A673 (cell line): ENCODE results near the gene WDR45B. TPM values are rescaled to one million over a fixed set of nuclear protein-coding genes. Genes with fewer than 3 reads are reported as not detected.

Source experiments
- BruUV-seq: library from RNA; stranded (reverse); fragments of 400-500 nt; replicated peaks from 2 replicates; lab custom pipeline; 2021; lab: Mats Ljungman, UMichigan
- CTCF ChIA-PET: fragments of 300-600 bp; sonication (Branson Sonifier 250); formaldehyde crosslinking; loops from one replicate; lab custom pipeline; 2022; ENCODE audit warnings: antibody characterized with exemption; lab: Charles Lee
- POLR2A ChIA-PET: fragments of 300-600 bp; sonication (Branson Sonifier 250); formaldehyde crosslinking; loops from one replicate; lab custom pipeline; 2022; ENCODE audit warnings: antibody characterized with exemption; ENCODE audit not compliant: low non-redundant PET; lab: Charles Lee
- DNase-seq: peaks from one replicate; pipeline ENCODE4 v3.0.0-alpha.2; 2015; ENCODE audit warnings: low spot score
- H3K27ac ChIP-seq: fragments of 200-600 bp; sonication (generic); 2 replicates; pipeline ENCODE4 v1.5.1; 2016; ENCODE audit warnings: mixed run types, low read depth, mild to moderate bottlenecking, mixed read lengths, antibody characterized with exemption, low read length; ENCODE audit not compliant: poor library complexity, severe bottlenecking
- H3K27me3 ChIP-seq: fragments of 200-600 bp; sonication (generic); replicated peaks from 2 replicates; pipeline ENCODE4 v1.6.1; 2017; ENCODE audit warnings: mixed run types, low read depth, mild to moderate bottlenecking, mixed read lengths, antibody characterized with exemption, low read length; ENCODE audit not compliant: insufficient read depth, poor library complexity
- H3K36me3 ChIP-seq: fragments of 200-600 bp; sonication (generic); 2 replicates; pipeline ENCODE4 v1.6.1; 2016; ENCODE audit warnings: mixed run types, mild to moderate bottlenecking, mixed read lengths, antibody characterized with exemption, low read length; ENCODE audit not compliant: insufficient read depth, poor library complexity, severe bottlenecking
- H3K4me1 ChIP-seq: fragments of 200-600 bp; sonication (generic); 2 replicates; pipeline ENCODE4 v1.6.1; 2017; ENCODE audit warnings: mixed run types, mild to moderate bottlenecking, mixed read lengths, antibody characterized with exemption, low read length; ENCODE audit not compliant: insufficient read depth, poor library complexity, severe bottlenecking
- H3K4me3 ChIP-seq: fragments of 200-600 bp; sonication (generic); 2 replicates; pipeline ENCODE4 v1.5.1; 2016; ENCODE audit warnings: low read depth, mixed run types, mild to moderate bottlenecking, mixed read lengths, low read length; ENCODE audit not compliant: poor library complexity, severe bottlenecking
- H3K9me3 ChIP-seq: fragments of 200-600 bp; sonication (generic); 2 replicates; pipeline ENCODE4 v1.6.1; 2016; ENCODE audit warnings: mixed run types, low read depth, mild to moderate bottlenecking, mixed read lengths, antibody characterized with exemption, low read length; ENCODE audit not compliant: poor library complexity, severe bottlenecking
- EZH2 ChIP-seq: fragments of 200-600 bp; sonication (generic); IDR thresholded peaks from 2 replicates; pipeline ENCODE4 v1.6.1; 2017; ENCODE audit warnings: borderline replicate concordance, low read depth, mild to moderate bottlenecking, mixed read lengths, antibody characterized with exemption, low read length; ENCODE audit not compliant: poor library complexity, severe bottlenecking
- intact Hi-C: fragments of 100-400 bp; cut with micrococcal nuclease; formaldehyde crosslinking; loops from one replicate; pipeline ENCODE4 v1.10.0; 2022; ENCODE audit not compliant: unreplicated experiment
- total RNA-seq: library from RNA; stranded (reverse); gene quantifications from 2 replicates; pipeline ENCODE4 v1.2.3, GENCODE V29; 2021
- TF ChIP-seq, protein P1 (sequence below): fragments of 300-800, 200-600 bp; sonication (generic); conservative IDR thresholded peaks from 2 replicates; pipeline ENCODE4 v1.5.1; 2017; ENCODE audit warnings: low read depth, mild to moderate bottlenecking, antibody characterized with exemption, low read length, moderate library complexity, mixed read lengths

WDR45B gene
- total RNA-seq, 1 experiment from 2014 or later, result 73.0 TPM

DNA sequence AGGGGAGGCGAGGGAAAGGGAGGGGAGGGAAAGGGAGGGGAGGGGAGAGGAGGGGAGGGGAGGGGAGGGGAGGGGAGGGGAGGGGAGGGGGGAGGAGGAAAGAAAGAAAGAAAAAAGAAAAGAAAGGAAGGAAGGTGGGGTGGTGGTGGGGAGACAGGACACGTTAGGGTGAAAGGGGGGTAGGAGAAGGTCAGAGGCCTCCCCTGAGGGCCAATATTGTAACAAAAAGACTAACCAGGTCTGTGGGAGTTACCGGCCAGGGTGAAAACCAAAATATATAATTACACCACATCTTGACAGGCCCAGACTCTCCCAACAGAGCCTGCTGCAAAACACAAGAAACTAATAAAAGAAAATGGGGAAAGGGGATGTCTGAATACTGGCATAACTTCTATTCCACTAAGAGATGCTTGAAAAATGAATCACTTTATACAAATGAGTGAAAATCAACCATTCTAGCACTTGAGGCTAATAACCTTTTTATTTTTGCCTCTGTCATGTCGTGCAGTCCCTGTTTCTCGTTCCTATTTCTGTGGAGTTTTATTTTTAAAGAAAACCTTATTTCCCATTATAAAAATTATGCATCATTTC is 10.0 kb downstream of the WDR45B start:
- Histone ChIP-seq H3K9me3 (no peaks in the 10 kb centered on the region), H3K4me3 (no peak overlapping the region), H3K27ac (no peak overlapping the region), H3K4me1 (no peaks in the 10 kb centered on the region), H3K27me3 (no peaks in the 10 kb centered on the region), H3K36me3 (peaks cover 44% of the 10 kb centered on the region)
- no peak for DNase-seq
- CTCF ChIA-PET, result no interaction called here
- no peak for TF ChIP-seq EZH2
- TF ChIP-seq, protein P1, sequence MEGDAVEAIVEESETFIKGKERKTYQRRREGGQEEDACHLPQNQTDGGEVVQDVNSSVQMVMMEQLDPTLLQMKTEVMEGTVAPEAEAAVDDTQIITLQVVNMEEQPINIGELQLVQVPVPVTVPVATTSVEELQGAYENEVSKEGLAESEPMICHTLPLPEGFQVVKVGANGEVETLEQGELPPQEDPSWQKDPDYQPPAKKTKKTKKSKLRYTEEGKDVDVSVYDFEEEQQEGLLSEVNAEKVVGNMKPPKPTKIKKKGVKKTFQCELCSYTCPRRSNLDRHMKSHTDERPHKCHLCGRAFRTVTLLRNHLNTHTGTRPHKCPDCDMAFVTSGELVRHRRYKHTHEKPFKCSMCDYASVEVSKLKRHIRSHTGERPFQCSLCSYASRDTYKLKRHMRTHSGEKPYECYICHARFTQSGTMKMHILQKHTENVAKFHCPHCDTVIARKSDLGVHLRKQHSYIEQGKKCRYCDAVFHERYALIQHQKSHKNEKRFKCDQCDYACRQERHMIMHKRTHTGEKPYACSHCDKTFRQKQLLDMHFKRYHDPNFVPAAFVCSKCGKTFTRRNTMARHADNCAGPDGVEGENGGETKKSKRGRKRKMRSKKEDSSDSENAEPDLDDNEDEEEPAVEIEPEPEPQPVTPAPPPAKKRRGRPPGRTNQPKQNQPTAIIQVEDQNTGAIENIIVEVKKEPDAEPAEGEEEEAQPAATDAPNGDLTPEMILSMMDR, result no peak
- intact Hi-C loops, result no loop called here
- no TSS peak for BruUV-seq
- POLR2A ChIA-PET, result no interaction called here

DNA sequence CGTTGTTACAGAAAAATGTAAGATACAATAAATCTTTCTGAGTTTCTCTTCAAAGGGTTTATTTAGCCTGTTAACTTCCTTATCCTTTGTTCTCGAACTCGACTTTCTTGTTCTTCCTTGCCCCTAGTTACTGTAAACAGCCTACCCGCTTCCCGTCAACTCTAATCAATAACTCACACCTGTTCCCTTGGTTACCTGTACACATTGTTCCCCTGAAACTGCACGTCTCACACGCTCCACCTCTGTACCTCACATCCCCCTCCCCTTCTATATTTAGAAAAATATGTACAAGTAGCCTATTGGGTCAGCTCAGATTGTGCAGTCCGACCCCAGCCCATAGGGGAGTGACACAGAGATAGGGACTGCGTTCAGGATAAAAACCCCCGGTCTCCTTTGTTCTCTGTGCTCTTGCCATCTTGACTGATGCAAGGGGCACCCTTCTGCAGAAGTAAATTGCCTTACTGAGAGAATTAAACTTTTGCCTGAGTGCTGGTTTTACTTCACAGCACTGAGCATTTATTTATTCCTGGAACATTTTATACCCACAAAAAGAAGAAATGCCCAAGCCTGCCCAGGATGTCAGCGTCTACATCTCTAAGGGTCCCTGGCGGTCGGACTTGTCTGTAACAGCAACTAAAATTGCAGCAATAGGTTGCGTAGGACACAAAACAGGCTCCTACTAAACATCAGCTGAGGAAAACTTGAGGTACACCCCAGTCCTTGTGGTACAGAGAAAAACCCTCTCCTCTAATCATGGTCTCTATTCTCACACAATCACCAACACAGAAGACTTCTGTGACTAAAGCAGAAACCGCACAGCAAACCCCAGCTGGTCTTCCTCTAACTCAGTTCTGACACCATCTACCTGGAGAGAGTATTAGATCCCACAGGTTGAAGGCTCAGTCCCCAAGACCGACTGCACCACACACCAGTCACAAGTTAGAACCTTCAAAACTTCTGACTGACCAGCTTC is 11.3 kb downstream of the WDR45B start:
- POLR2A ChIA-PET, result no interaction called here
- no peak for DNase-seq
- Histone ChIP-seq H3K4me3 (no peak overlapping the region), H3K36me3 (peaks cover 33% of the 10 kb centered on the region), H3K27me3 (no peaks in the 10 kb centered on the region), H3K4me1 (no peaks in the 10 kb centered on the region), H3K9me3 (no peaks in the 10 kb centered on the region), H3K27ac (no peak overlapping the region)
- TF ChIP-seq, protein P1, result no peak
- no peak for TF ChIP-seq EZH2
- BruUV-seq, result TSS peak; percentile 6
- intact Hi-C loops, result no loop called here
- CTCF ChIA-PET, result no interaction called here

DNA sequence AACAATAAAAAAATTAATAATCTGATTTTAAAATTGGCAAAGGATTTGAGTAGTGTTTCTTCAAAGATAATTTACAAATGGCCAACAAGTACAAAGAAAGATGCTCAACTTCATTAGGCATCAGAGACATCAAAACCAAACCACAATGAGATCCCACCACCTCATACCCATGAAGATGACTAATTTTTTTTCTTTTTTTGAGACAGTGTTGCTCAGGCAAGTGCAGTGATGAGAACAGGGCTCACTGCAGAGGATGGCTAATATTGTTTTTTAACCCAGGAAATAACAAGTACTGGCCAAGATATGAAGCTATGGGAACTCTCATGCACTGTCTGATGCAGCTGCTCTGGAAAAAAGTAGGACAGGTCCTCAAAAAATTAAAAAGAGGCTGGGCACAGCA is 14.9 kb downstream of the WDR45B start:
- ChIA-PET POLR2A (no interaction called here), CTCF (no interaction called here)
- no peak for DNase-seq
- Histone ChIP-seq H3K27ac (no peak overlapping the region), H3K9me3 (no peaks in the 10 kb centered on the region), H3K36me3 (peaks cover 32% of the 10 kb centered on the region), H3K27me3 (no peaks in the 10 kb centered on the region), H3K4me3 (no peak overlapping the region), H3K4me1 (no peaks in the 10 kb centered on the region)
- intact Hi-C loops, result no loop called here
- no TSS peak for BruUV-seq
- TF ChIP-seq, protein P1, result no peak
- TF ChIP-seq EZH2, result no peak
